GM21825 (cell line): ENCODE data around the gene ZFYVE19.

Experiments used
- ATAC-seq: cut with Tn5 transposase; IDR thresholded peaks from one replicate; pipeline ENCODE4 v1.9.1; 2021; ENCODE audit warnings: mild to moderate bottlenecking, moderate library complexity; ENCODE audit not compliant: unreplicated experiment

ZFYVE19 gene

GRCh38 chr15:40775007-40775406 lies 31.9 kb upstream of the ZFYVE19 start:
- no peak for ATAC-seq

- no peak for ATAC-seq
Measured at GRCh38 chr15:40775740-40776536, 31.0 kb upstream of the ZFYVE19 start.

GRCh38 chr15:40776537-40777141 lies 30.2 kb upstream of the ZFYVE19 start:
- ATAC-seq, result no peak

GRCh38 chr15:40782609-40783227 lies 24.2 kb upstream of the ZFYVE19 start:
- no peak for ATAC-seq

GRCh38 chr15:40785164-40785563 lies 21.7 kb upstream of the ZFYVE19 start:
- ATAC-seq, result no peak

GRCh38 chr15:40785814-40786213 lies 21.1 kb upstream of the ZFYVE19 start:
- no peak for ATAC-seq

- no peak for ATAC-seq
Measured at GRCh38 chr15:40787344-40787841, 19.5 kb upstream of the ZFYVE19 start.

- no peak for ATAC-seq
Measured at GRCh38 chr15:40787991-40788390, 18.9 kb upstream of the ZFYVE19 start.

- no peak for ATAC-seq
Measured at GRCh38 chr15:40789119-40789518, 17.8 kb upstream of the ZFYVE19 start.

GRCh38 chr15:40789999-40790398 lies 16.9 kb upstream of the ZFYVE19 start:
- no peak for ATAC-seq

- ATAC-seq, result no peak
Measured at GRCh38 chr15:40790718-40791117, 16.2 kb upstream of the ZFYVE19 start.

- no peak for ATAC-seq
Measured at GRCh38 chr15:40792394-40792793, 14.5 kb upstream of the ZFYVE19 start.

GRCh38 chr15:40793216-40793989 lies 13.5 kb upstream of the ZFYVE19 start:
- no peak for ATAC-seq

GRCh38 chr15:40796041-40796440 lies 10.8 kb upstream of the ZFYVE19 start:
- no peak for ATAC-seq

GRCh38 chr15:40796512-40796911 lies 10.4 kb upstream of the ZFYVE19 start:
- no peak for ATAC-seq

GRCh38 chr15:40799523-40799922 lies 7.4 kb upstream of the ZFYVE19 start:
- no peak for ATAC-seq

GRCh38 chr15:40803076-40803475 lies 3.8 kb upstream of the ZFYVE19 start:
- no peak for ATAC-seq

- no peak for ATAC-seq
Measured at GRCh38 chr15:40803688-40804087, 3.2 kb upstream of the ZFYVE19 start.

- no peak for ATAC-seq
Measured at GRCh38 chr15:40806672-40807027, 239 bp upstream of the ZFYVE19 start.

- ATAC-seq, result no peak
Measured at GRCh38 chr15:40807888-40808461, 1.1 kb downstream of the ZFYVE19 start.
